Stimulated activated naive CD4-positive, alpha-beta T cell treated with Interleukin-2 at 50 U/mL for 16 hours (primary cell): Measurements from ENCODE around the gene ANAPC2.

Experiments used
- DNase-seq: peaks from one replicate; lab custom pipeline; 2025; lab: John Stamatoyannopoulos, UW

The ANAPC2 gene

GRCh38 chr9:137127301-137128157 lies 60.8 kb downstream of the ANAPC2 start:
- DNase-seq = peak; percentile 18

GRCh38 chr9:137126786-137127185 lies 61.6 kb downstream of the ANAPC2 start:
- DNase-seq = no peak
